Epithelial cell of proximal tubule (primary cell): Measurements from ENCODE around the gene TAF1A. TPM values are rescaled to one million over a fixed set of nuclear protein-coding genes. Genes with fewer than 3 reads are reported as not detected.
A peak's percentile ranks its signal among the peaks of the same experiment; 100 is the strongest.

Experiments
- DNase-seq: peaks from one replicate; pipeline ENCODE4 v3.0.0-alpha.2; 2011; ENCODE audit warnings: low read depth
- H3K4me3 ChIP-seq: 2 replicates; pipeline ENCODE4 v1.5.1; 2011; ENCODE audit warnings: low read depth, mild to moderate bottlenecking, low read length
- total RNA-seq: library from RNA; depleted of rRNA; stranded (reverse); fragments of >200 nt; gene quantifications from 2 replicates; pipeline ENCODE4 v1.2.3, GENCODE V29; 2015
- TF ChIP-seq, protein P1 (sequence below): conservative IDR thresholded peaks from 2 replicates; pipeline ENCODE4 v1.5.1; 2012; ENCODE audit warnings: low read depth, mild to moderate bottlenecking, low read length

Gene TAF1A
- total RNA-seq, 1 donor from 2014 or later = 10.5 TPM

DNA sequence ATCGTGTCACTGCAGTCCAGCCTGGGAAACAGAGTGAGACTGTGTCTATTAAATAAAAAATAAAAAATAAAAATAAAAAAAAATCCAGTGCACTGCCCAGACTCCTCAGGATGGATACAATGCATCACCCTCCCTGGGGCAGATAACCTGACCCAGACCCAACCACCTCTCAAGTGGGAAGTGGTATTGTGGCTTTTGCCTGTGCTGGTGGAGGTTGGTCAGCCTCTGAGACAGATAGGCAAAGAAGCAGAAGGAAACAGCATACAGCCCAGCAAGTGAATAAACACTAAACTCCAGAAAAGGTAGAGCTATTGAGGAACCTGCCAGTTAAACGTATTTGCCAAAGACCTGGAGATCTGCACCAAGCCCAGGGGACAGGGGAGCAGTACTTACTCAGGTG lies 63.8 kb downstream of the TAF1A start:
- H3K4me3 ChIP-seq = no peak overlapping the region
- no peak for DNase-seq
- TF ChIP-seq, protein P1, sequence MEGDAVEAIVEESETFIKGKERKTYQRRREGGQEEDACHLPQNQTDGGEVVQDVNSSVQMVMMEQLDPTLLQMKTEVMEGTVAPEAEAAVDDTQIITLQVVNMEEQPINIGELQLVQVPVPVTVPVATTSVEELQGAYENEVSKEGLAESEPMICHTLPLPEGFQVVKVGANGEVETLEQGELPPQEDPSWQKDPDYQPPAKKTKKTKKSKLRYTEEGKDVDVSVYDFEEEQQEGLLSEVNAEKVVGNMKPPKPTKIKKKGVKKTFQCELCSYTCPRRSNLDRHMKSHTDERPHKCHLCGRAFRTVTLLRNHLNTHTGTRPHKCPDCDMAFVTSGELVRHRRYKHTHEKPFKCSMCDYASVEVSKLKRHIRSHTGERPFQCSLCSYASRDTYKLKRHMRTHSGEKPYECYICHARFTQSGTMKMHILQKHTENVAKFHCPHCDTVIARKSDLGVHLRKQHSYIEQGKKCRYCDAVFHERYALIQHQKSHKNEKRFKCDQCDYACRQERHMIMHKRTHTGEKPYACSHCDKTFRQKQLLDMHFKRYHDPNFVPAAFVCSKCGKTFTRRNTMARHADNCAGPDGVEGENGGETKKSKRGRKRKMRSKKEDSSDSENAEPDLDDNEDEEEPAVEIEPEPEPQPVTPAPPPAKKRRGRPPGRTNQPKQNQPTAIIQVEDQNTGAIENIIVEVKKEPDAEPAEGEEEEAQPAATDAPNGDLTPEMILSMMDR = no peak

DNA sequence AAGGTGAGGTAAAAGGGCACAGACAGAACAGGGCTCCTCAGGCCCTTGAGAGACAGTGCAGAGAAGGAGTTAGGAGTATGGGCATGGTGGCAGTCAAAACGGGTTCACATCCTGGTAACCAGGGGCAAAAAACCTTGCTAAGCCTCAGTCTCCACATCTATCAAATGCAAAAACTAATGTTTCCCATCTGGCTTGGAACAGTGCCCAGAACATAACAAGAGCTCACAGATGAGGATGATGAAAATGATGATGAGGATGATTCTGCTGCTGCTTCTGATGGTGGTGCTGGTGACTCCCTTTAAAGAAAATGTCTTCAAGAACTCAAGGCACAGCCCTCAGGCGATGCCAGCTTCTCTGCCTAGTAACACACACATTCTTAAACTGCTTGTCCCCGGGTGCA lies 65.9 kb downstream of the TAF1A start:
- no peak for DNase-seq
- H3K4me3 ChIP-seq = no peak overlapping the region
- TF ChIP-seq, protein P1 = no peak

DNA sequence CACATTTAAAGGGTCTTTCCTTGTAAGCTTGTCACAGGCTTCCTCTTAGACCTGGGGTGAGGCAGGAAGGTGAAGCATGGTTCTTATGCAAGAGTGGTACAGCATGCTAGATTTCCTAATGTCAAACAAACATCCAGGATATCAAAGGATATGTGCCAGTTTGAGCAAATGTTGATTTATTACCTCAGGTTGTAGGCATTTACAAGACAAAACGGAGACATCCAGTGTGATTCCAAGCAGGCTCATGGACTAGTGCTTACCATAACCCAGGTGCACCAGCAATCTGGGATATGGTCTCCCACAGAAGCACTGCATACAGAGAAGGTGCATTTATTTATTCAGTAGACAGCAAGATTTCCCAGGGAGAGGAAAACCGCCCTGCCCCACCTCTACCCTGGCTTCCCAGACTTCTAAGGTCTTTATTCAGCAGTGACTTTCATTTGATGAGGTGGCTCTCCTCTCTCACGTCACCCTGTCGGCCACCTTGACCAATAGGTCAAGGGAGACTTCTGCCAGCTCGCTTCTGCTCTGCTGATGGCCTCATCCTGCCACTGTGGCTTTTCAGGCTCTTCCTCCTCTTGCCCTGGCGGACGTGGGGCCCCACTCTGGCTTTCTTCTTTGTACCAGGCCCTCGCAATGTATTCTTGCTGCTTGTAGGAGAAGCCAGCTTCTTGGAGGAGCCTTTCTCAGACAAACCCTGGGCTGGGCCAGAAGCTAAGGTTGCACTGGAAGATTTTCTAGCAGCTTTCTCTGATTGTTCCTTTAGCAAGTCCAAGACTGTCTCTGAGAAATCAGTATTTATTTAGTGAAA lies 67.4 kb downstream of the TAF1A start:
- TF ChIP-seq, protein P1 = no peak
- no peak overlapping the region for H3K4me3 ChIP-seq
- no peak for DNase-seq

DNA sequence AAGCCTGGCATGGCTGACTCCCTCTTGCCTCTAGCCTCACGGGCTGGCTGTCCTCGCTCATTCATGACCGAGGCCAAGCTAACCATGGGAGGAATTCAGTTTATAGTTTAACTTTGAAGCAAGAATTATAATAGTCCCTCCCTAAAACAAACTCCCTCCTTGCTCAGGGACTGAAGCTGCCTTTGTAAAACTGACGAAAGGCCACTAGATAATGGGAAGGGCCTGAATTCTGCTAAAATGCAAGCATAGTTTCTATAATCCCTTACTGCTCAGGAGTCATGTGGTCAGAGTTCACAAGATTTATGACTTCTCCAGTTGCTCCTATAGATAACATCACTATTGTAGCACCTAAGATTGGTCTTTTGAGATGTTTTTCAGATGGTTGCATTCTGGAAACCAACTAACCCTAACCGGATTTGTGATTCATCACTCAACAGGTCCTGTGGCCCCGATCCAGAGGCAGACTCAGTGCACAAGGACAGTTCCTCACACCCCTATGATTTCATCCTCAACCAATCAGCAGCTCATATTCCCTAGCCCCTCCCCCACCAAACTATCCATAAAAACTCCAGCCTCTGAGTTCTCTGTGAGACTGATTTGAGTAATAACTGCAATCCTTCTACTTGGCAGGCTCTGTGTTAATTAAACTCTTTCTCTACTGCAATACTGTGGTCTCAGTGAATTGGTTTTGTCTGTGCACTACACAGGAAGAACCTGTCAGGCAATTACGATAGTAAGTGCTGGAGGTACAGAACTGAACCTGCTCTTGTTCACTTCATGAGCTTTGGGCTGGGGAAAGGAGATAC lies 68.2 kb downstream of the TAF1A start:
- peak; percentile 97 for DNase-seq
- TF ChIP-seq, protein P1 = no peak
- no peak overlapping the region for H3K4me3 ChIP-seq

Other genes with a start within 250 kb of the TAF1A start
- gene HHIPL2, start 41.8 kb downstream of the TAF1A start, total RNA-seq = not detected in 2 replicates
- gene MIA3, start 28.2 kb upstream of the TAF1A start, total RNA-seq = 11.8 and 34.6 TPM in 2 replicates
- 45.5 and 51.1 TPM in 2 replicates for gene AIDA, start 122.6 kb upstream of the TAF1A start, total RNA-seq
- 36.3 and 41.5 TPM in 2 replicates for gene BROX, start 122.6 kb upstream of the TAF1A start, total RNA-seq
- not detected in 2 replicates for gene FAM177B, start 147.3 kb upstream of the TAF1A start, total RNA-seq
- 2.3 and 3.8 TPM in 2 replicates for gene DISP1, start 225.1 kb upstream of the TAF1A start, total RNA-seq